Measurements from ENCODE around the gene CRTAP.
"Not testable (repeated sequence)": the region's sequence is repeated elsewhere in the genome, so short reads cannot be mapped to it uniquely, and the experiment has no call there.

DNA sequence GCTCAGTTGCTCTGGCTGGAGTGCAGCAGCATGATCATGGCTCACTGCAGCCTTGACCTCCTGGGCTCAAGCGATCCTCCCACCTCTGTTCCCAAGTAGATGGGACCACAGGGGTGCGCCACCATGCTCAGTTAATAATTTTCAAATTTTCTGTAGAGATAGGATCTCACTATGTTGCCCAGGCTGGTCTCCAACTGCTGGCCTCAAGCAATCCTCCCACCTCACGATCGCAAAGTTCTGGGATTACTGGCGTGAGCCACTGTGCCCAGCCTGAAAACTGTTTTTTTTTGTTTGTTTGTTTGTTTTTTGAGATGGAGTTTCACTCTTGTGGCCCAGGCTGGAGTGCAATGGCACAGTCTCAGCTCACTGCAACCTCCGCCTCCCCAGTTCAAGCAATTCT is 34.0 kb upstream of the CRTAP start:
- TF ChIP-seq CTCF, POLR2A (IDR thresholded peaks at IDR 0.05): not testable (repeated sequence)

Data from uterus (tissue), 2 donors.